Glomerular endothelial cell (primary cell): Measurements from ENCODE around the gene EPHB1. TPM values are rescaled to one million over a fixed set of nuclear protein-coding genes. Genes with fewer than 3 reads are reported as not detected.

Experiments used
- DNase-seq: peaks from one replicate; pipeline ENCODE4 v3.0.0-alpha.2; 2011; ENCODE audit warnings: low read depth, low spot score; ENCODE audit errors: extremely low read depth
- total RNA-seq: library from RNA; depleted of rRNA; stranded (reverse); fragments of >200 nt; gene quantifications from 2 replicates; pipeline ENCODE4 v1.2.3, GENCODE V29; 2015

The EPHB1 gene
- 11.0 and 25.7 TPM in 2 replicates for total RNA-seq

- DNase-seq, result peak; percentile 87
Measured at GRCh38 chr3:134794950-134795745, at the start of gene EPHB1. EPHB1 (plus strand) TSS chr3:134795260.

DNA sequence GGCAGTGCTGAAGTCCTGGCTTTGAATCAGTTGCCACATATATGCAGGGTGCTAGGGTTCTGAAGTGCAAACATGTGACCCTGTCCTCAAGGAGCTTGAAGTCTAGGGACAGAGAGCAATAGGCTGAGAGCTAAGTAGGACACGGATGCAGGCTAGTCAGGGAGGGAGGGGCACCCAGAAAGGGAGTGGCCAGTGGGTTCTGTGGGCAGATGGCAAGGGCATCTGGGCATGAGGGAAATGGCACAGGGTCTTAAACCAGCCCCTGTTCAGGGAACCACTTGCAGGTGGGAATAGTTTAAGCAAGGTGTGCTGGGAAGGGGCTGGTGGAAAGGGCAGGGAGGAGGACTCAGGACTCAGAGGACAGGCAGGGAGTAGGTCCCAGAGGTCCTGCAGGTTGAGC, 46.4 kb upstream of the EPHB1 start:
- DNase-seq, result no peak

DNA sequence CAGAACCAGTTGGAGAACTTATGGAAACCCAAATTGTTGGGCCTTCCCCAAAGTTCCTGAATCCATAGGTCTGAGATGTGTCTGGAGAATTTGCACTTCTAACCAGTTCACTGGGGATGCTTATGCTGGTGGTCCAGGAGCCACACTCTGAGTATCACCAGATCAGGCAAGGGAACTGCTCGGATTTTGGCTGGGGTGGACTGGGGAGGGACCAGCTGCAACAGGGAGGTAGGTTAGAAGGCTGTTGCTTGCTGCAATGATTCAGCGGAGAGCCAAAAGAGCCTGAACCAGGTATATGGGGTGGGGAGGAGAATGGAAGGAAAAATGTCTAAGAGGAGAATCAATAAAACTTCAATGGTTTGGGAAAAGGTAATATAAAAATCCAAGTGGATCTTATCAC, 45.9 kb upstream of the EPHB1 start:
- no peak for DNase-seq

GRCh38 chr3:134749802-134750553, 45.1 kb upstream of the EPHB1 start:
- DNase-seq, result no peak

DNA sequence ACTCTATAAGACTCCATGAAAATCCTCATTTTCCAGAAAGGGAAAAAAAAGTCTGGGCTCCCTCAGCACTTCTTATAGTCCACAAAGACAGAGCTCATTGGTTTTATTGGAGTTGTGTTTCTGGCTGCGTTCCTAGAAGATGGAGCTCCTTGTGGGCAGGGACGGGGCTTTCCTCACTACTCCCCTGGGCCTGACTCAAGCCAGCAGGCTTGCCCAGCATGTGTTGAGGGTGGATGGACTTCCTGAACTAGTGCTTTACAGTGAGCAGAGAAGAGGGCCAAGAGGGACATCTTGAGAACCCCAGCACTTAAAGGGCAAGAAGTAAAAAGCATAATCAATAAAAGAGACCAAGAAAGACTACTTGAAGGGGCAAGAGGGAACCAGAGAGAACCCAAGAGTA, 43.2 kb upstream of the EPHB1 start:
- no peak for DNase-seq

DNA sequence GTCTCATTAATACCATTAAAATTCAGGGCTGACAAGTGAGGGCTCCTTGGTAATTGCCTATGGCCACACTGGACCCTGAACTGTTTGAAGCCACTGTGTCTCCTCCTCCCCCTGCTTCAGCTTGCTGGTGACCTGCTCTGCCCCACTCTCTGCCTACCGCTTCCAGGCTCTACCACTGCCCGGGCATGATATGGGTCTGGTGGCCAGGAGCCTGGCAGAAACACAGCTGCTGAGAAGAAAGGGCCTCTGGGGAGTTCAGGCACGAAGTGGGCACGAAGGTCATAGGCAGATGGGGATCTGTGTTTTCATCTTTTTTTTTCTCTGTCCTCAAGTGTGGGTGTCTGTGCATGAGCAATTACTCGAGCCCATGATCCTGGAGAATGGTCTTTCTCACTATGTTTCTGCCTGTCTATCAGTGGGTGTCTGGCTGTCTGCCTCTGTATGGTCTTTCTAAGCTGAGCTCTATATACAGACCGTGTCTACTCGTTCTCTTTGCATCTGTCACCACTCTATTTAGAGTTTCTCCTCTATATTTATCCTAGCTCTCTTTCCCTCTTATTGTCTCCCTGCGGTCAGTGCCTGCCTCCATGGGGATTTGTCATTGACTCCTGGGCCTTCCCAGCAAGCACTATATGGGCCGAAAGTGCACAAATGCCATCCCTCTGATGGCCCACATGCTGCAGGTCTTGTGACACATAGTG, 42.1 kb upstream of the EPHB1 start:
- no peak for DNase-seq

GRCh38 chr3:134753999-134754742, 40.9 kb upstream of the EPHB1 start:
- DNase-seq, result no peak

DNA sequence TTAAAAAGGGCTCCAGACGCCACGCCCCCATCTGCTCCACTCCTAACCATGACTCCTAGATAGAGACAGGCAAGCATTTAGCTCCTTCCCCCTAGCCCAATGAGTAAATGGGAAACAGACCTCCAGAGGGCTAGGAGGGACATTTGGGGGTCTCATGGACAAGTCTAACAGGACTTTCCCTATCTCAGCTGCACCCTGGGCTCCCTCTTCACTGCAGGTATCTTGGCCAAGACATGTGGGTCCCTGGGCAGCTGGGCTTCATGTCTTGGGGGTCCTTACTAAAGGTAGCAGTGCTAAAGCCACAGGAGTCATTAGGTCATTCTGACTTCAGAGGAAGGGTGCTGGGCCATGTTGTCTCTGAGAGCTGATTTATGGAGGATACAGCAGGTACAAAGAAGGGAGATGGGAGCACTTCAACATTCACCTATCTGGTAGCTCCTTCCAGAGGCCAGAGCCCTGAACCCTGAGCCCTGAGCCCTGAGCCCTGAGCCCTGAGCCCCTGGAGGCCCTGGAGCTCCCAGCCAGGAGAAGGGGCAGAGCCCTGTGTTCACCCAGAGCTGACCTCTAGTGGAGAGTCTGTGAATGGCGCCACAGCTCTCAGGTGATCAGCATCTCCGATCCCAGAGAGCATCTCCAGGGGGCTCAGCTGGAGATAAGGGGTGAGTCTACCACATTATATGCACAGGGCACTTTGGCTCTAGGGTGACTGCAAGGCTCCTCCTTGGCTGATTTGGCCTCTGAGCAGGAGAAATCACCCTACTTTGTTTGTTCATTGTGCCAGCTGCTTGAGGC, 40.1 kb upstream of the EPHB1 start:
- no peak for DNase-seq

- DNase-seq, result no peak
Measured at GRCh38 chr3:134755821-134756220, 39.2 kb upstream of the EPHB1 start.

DNA sequence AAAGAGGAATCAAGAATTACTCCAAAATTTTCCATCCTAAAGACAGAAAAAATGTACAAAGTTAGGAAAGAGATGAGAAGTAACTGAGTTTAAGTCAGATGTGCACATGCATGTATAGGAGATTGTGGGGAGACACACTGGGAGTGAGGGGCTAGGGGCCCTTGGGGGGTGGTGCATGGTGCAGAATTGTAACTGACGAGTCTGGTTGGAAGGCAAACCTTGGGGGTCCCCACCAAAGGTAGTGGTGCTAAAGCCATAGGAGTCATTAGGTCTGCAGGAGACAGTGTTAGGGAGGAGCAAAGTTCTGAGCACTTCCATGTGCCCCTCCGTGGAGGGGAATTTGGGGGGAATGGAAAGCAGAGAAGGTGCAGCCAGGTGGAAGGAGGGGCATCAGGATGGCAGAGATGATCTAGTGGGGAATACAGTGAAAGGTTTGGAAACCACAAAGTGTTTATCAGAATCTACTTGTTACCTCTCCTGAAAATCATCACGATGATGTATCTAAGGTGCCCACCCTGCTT, 37.5 kb upstream of the EPHB1 start:
- DNase-seq, result no peak

GRCh38 chr3:134761213-134761612, 33.8 kb upstream of the EPHB1 start:
- no peak for DNase-seq

- DNase-seq, result no peak
Measured at GRCh38 chr3:134762016-134762415, 33.0 kb upstream of the EPHB1 start.

DNA sequence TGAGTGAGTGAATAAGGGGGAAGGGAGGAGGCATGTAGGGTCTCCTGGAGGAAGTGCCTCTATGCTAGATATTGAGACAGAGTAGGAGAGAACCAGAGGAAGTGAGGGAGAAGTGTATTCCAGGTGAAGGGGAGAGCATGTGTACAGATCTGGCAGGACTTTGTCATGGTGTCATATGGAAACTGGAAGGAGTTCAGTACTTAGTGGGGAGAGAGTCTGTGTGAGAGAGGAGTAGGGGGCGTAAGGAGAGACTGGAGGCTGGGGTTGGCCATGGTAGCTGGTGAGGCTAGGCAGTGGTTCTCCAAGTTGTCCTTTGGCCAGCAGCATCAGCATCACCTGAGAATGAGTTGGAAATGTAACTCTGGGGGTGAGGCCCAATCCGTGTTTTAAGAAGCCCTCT, 29.6 kb upstream of the EPHB1 start:
- DNase-seq, result no peak

GRCh38 chr3:134766290-134766689, 28.8 kb upstream of the EPHB1 start:
- no peak for DNase-seq

DNA sequence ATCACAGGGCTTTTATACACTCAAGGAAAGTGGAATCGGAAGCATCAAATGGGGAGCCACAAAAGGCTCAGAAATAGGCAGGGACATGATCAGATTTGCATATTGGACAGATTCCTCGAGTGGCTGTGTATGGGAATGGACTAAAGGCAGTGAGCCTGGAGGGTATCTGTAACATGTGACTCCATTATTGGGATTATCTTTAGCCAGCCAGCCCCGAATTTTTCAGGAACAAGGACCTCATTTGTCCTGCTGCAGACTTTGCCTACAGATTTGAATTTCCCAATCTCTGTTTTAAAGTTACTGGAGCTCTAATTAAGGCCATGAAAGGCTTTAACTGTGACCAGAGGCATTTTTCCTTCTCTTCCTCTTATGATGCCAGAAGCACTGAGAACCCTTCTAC, 26.9 kb upstream of the EPHB1 start:
- DNase-seq, result no peak

DNA sequence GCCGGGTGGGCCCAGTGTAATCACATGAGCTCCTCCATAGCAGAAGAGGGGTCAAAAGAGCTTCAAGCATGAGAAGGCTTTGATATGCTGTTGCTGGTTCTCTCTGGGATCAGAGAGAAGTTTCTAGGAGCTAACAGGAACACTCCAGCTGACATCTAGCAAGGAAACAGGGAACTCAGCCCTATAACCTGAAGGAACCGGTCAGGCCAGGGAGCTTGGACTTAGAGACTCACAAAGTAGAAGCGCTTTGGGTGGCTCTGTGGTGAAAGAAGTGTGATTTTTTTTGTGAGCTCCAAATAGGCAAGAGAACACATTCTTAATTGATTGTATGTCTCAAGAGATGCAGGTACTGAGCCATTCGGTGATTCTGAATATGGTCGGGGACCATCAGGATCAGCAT, 26.2 kb upstream of the EPHB1 start:
- no peak for DNase-seq

DNA sequence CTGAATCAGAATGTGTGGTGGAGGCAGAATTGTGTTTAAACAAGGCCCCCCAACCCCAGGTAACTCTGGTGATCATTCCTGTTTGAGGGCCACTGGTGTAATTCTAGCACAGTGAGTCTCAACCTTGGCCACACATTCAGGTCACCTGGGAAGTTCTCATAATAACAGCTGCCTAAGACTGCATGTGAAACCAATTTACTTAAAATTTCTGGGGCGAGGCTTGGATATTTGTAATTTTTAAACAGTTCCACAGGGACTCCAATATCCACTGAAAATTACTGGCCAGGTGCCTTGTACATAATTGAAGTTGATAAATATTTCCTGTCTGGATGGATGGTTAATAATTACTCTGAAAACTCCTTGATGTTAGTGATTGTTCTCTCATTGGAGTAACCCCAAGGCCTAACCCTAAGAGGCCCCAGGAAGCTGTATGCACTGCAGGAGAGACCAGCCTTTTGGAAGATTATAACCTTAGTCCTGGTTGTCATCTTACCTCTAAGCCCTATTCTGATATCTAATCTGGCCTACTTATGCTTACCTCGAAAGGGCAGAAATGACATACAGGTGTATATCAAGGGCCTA, 25.7 kb upstream of the EPHB1 start:
- no peak for DNase-seq

GRCh38 chr3:134772011-134772410, 23.0 kb upstream of the EPHB1 start:
- no peak for DNase-seq

DNA sequence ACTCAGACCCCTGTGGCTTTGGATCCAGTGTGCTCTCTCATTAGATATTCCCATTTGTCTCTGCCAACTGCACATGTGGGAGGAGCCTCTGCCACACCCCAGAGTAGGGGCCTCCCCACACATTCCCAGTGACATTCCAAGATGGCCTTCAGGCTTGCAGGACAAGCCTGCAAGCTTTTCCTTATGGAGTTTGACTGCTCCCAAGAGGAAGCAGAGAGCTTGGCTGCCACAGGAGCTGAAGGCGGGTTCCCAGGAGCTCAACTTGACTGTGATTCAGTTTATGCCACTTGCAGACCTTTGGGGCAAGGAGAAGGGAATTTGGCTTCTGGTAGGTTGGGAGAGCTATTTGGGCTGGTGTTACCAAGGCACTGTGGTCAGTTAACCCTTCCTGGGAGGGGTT, 22.5 kb upstream of the EPHB1 start:
- no peak for DNase-seq

- DNase-seq, result no peak
Measured at GRCh38 chr3:134775831-134776230, 19.2 kb upstream of the EPHB1 start.
